T1000 (cell line): ENCODE data around the gene MAN1A2.

ENCODE experiments used
- DNase-seq: peaks from one replicate; lab custom pipeline; 2025; ENCODE audit warnings: mixed read lengths; lab: John Stamatoyannopoulos, UW

MAN1A2 gene

GRCh38 chr1:117359561-117360289, 7.5 kb upstream of the MAN1A2 start:
- DNase-seq: no peak

- DNase-seq: no peak
Measured at GRCh38 chr1:117362986-117363385, 4.3 kb upstream of the MAN1A2 start.

- DNase-seq: no peak
Measured at GRCh38 chr1:117363571-117364048, 3.6 kb upstream of the MAN1A2 start.

- no peak for DNase-seq
Measured at GRCh38 chr1:117364240-117364639, 3.0 kb upstream of the MAN1A2 start.

- DNase-seq: no peak
Measured at GRCh38 chr1:117365350-117366176, 1.7 kb upstream of the MAN1A2 start.

GRCh38 chr1:117366177-117367045, 838 bp upstream of the MAN1A2 start:
- DNase-seq: peak; percentile 85

GRCh38 chr1:117368116-117369108, 1.2 kb downstream of the MAN1A2 start:
- no peak for DNase-seq

GRCh38 chr1:117370071-117370470, 2.8 kb downstream of the MAN1A2 start:
- DNase-seq: no peak

- no peak for DNase-seq
Measured at GRCh38 chr1:117370509-117370908, 3.3 kb downstream of the MAN1A2 start.

GRCh38 chr1:117371441-117372151, 4.3 kb downstream of the MAN1A2 start:
- no peak for DNase-seq

GRCh38 chr1:117372863-117373412, 5.7 kb downstream of the MAN1A2 start:
- no peak for DNase-seq

GRCh38 chr1:117373932-117374331, 6.7 kb downstream of the MAN1A2 start:
- no peak for DNase-seq

GRCh38 chr1:117375327-117375726, 8.1 kb downstream of the MAN1A2 start:
- no peak for DNase-seq

GRCh38 chr1:117387060-117387633, 19.9 kb downstream of the MAN1A2 start:
- DNase-seq: no peak

- no peak for DNase-seq
Measured at GRCh38 chr1:117388328-117388727, 21.1 kb downstream of the MAN1A2 start.

GRCh38 chr1:117389284-117389683, 22.0 kb downstream of the MAN1A2 start:
- no peak for DNase-seq

GRCh38 chr1:117389779-117390178, 22.5 kb downstream of the MAN1A2 start:
- no peak for DNase-seq

- no peak for DNase-seq
Measured at GRCh38 chr1:117392771-117393170, 25.5 kb downstream of the MAN1A2 start.

- DNase-seq: no peak
Measured at GRCh38 chr1:117396074-117396473, 28.8 kb downstream of the MAN1A2 start.

GRCh38 chr1:117396636-117397035, 29.4 kb downstream of the MAN1A2 start:
- no peak for DNase-seq
